HEK293T (cell line): ENCODE results near the gene GPR55.

Experiments
- CTCF ChIA-PET: fragments of 350-600 bp; formaldehyde crosslinking; extraction: SDS; loops from one replicate; lab custom pipeline; 2021; ENCODE audit warnings: antibody characterized with exemption, inconsistent platforms; lab: Yijun Ruan, JAX
- POLR2A ChIA-PET: fragments of 350-600 bp; formaldehyde crosslinking; extraction: SDS; loops from one replicate; lab custom pipeline; 2020; ENCODE audit warnings: antibody characterized with exemption, inconsistent platforms; lab: Yijun Ruan, JAX
- DNase-seq: peaks from one replicate; pipeline ENCODE4 v3.0.0; 2012; ENCODE audit warnings: mixed read lengths; ENCODE audit errors: extremely low spot score
- ARNT ChIP-seq: fragments of 450-650 bp; IDR thresholded peaks from 2 replicates; pipeline ENCODE4 v1.6.1; 2017; ENCODE audit warnings: mild to moderate bottlenecking
- BHLHE40 ChIP-seq: fragments of 450-650 bp; IDR thresholded peaks from 2 replicates; pipeline ENCODE4 v1.6.1; 2016; ENCODE audit warnings: mild to moderate bottlenecking, moderate library complexity, borderline replicate concordance
- CTBP1 ChIP-seq: fragments of 450-650 bp; IDR thresholded peaks from 2 replicates; pipeline ENCODE4 v1.6.1; 2016; ENCODE audit warnings: borderline replicate concordance
- ELF4 ChIP-seq: fragments of 450-650 bp; IDR thresholded peaks from 2 replicates; pipeline ENCODE4 v1.6.1; 2017; ENCODE audit warnings: antibody characterized with exemption
- FOXA1 ChIP-seq: fragments of 450-650 bp; IDR thresholded peaks from 2 replicates; pipeline ENCODE4 v1.6.1; 2016; ENCODE audit warnings: mild to moderate bottlenecking
- FOXK2 ChIP-seq: fragments of 450-650 bp; IDR thresholded peaks from 2 replicates; pipeline ENCODE4 v1.6.1; 2016; ENCODE audit warnings: mild to moderate bottlenecking
- FOXM1 ChIP-seq: fragments of 450-650 bp; IDR thresholded peaks from 2 replicates; pipeline ENCODE4 v1.6.1; 2017; ENCODE audit warnings: mild to moderate bottlenecking, borderline replicate concordance
- HDGF ChIP-seq: fragments of 450-650 bp; IDR thresholded peaks from 2 replicates; pipeline ENCODE4 v1.6.1; 2017; ENCODE audit warnings: antibody characterized with exemption, borderline replicate concordance
- L3MBTL2 ChIP-seq: fragments of 450-650 bp; conservative IDR thresholded peaks from 2 replicates; pipeline ENCODE4 v1.6.1; 2016; ENCODE audit warnings: mild to moderate bottlenecking
- LEF1 ChIP-seq: fragments of 450-650 bp; IDR thresholded peaks from 2 replicates; pipeline ENCODE4 v1.6.1; 2017; ENCODE audit warnings: mild to moderate bottlenecking, borderline replicate concordance
- NFRKB ChIP-seq: fragments of 450-650 bp; IDR thresholded peaks from 2 replicates; pipeline ENCODE4 v1.6.1; 2016; ENCODE audit warnings: mild to moderate bottlenecking, moderate library complexity
- SP1 ChIP-seq: fragments of 450-650 bp; IDR thresholded peaks from 2 replicates; pipeline ENCODE4 v1.6.1; 2017
- SUZ12 ChIP-seq: fragments of 450-650 bp; IDR thresholded peaks from 2 replicates; pipeline ENCODE4 v1.6.1; 2016; ENCODE audit warnings: mild to moderate bottlenecking
- TARDBP ChIP-seq: fragments of 450-650 bp; IDR thresholded peaks from 2 replicates; pipeline ENCODE4 v1.6.1; 2016
- ZNF384 ChIP-seq: fragments of 450-650 bp; IDR thresholded peaks from 2 replicates; pipeline ENCODE4 v1.6.1; 2016
- TF ChIP-seq, protein P1 (sequence below): fragments of 450-650 bp; IDR thresholded peaks from 2 replicates; pipeline ENCODE4 v1.6.1; 2016

GPR55 gene

DNA sequence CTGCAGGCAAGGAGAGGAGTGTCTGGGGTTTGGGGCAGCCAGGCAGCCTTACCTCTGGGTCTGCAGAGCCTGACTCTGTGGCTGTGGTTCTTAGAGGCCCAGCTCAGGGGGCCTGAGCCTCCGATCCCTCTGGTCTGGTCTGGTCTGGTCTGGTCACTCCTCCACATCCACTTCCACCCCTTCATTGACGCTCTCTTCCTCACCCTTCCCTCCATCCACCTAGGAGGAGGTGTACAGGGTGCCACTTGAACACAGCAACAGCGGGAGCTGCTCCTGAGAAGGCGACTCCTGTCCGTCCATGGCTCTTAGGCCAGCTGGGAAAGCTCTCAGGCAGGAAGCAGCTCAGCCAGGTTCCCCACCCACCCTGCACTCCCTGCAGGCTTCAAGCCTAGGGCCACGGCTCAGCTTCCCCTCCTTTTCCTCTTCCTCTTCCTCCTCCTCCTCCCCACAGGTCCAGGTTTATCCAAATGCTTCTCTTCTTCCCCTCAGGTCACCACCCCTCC lies 16.9 kb downstream of the GPR55 start:
- ChIA-PET POLR2A (no interaction called here), CTCF (no interaction called here)
- TF ChIP-seq HDGF (no peak), FOXA1 (no peak), FOXK2 (no peak), SP1 (no peak), TARDBP (no peak), NFRKB (no peak), ARNT (no peak), L3MBTL2 (no peak)
- TF ChIP-seq, protein P1, sequence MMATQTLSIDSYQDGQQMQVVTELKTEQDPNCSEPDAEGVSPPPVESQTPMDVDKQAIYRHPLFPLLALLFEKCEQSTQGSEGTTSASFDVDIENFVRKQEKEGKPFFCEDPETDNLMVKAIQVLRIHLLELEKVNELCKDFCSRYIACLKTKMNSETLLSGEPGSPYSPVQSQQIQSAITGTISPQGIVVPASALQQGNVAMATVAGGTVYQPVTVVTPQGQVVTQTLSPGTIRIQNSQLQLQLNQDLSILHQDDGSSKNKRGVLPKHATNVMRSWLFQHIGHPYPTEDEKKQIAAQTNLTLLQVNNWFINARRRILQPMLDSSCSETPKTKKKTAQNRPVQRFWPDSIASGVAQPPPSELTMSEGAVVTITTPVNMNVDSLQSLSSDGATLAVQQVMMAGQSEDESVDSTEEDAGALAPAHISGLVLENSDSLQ, result no peak
- DNase-seq, result no peak

DNA sequence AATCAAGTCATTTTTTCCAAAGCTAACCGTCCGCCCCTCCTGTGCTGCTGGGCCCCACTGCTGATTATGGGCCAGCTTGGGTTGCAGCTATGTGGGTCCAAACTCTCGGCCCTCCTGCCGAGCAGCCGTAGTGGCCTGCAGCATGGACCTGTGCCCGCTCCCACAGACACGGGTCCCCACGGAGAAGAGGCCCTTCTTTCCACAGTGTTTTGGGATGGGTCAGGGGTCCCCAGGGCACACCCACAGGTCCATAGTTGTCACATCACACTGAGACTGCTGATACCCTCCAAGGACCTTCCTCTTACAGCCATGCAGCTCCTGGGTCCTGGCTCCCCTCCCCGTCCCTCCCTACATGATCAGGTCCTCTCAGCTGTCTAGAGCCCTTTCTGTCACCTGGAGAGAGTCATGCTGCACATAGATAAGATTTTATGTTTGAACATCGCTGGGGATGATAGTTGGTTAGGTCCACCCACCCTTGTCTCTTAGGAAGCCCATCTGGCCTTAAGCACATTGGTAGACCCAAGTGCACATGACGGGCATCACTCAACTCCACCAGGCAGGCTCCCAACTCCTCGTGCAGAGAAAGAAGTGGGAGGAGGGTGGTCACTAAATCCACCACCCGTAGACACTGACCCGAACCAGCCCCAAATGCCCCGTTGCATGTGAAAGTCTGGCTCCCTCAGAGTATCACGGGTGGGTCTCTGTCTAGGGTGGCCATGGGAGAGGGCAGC lies 17.5 kb downstream of the GPR55 start:
- POLR2A ChIA-PET, result no interaction called here
- TF ChIP-seq ARNT (no peak), NFRKB (no peak), CTBP1 (no peak), LEF1 (no peak), ZNF384 (no peak), BHLHE40 (no peak), ELF4 (no peak), SUZ12 (no peak), HDGF (no peak), FOXA1 (no peak), L3MBTL2 (no peak)
- CTCF ChIA-PET, result no interaction called here
- no peak for DNase-seq

DNA sequence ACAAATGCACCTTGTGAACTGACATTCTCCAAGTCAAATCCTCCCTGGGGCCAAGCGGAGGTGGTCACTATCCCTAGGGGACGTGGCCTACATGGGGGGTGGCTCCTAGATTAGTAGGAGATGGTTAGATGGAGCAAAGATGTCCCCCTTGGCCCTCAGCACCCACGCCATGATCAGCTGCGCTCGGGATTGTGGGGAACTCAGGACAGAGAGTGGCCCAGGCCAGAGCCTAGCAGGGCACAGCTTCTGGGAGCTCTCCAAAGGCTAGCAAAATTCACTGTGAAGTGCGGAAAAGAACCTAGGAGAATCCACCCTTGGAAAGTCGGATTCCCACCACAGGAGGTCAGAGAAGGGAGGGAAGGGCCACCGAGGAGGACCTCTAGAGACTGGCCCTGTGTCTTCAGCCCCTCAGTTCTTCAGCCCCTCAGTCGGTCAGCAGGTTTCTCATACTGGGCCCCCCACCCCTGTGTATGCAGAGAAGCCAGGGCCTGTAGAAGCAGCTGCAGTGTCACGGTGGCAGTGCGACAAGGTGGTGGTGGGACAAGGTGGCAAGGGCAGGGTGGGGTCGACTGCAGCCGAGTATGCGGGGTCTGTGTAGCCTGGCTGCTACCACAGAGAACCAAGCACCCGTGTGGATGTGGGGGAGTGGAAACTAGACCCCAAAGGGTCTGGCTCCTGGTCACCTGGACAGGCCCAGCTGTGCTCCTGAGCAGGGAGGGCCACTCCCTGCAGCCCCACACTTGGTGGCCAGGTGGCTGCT lies 18.4 kb downstream of the GPR55 start:
- TF ChIP-seq L3MBTL2 (no peak), CTBP1 (no peak), LEF1 (no peak)
- POLR2A ChIA-PET, result no interaction called here
- no peak for DNase-seq
- CTCF ChIA-PET, result interaction anchor here (1.6 kb wide), 1 partner anchor 18 kb away, joined by 4 read pairs; the partner anchor contains the start of gene GPR55

DNA sequence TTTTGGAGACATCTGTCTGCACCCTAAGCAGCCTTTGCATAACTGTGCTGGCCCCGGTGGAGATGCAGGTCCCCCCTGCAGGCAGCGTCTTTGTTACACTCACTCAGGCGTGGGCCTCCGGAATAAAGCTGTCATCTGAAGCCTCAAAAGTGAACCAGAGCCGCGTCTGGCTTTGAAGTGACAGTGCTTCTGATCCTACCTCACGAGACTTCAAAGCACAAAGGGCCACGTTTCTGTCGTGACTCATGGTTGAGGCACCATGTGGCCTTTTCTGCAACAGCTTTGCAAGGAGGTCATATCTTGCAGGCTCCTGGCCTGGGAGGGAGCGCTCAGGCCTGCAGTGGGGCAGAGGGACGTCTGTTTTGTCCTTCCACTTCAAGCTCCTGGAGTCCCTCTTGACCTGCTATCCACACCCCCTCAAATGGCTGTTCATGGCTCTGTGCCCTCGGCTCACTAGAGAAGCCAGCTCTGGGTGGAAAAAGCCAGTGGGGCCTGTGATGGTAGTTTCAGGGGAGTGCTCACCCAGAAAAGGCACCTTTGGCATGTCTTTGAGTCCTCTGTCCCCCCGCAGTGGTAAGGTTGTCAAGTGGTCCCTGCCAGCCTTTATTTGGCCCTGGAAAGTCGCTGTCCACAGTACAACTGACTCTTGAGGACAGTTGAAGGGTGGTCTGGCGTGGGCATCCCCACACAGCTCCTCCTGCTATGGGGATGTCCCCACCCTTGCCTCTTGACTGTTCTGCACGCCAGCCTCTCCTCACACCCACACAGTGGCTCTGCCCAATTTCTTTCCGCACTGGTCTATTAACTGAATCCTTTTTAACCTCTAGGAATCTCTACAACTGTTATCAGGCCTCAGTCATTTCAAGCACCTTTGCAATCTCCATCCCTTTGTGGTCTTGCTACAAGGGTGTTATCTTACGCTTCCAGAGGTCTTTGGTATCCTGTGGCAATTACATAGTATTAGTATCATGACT lies 19.3 kb downstream of the GPR55 start:
- TF ChIP-seq HDGF, result no peak
- no peak for TF ChIP-seq ELF4
- TF ChIP-seq ARNT, result no peak
- TF ChIP-seq NFRKB, result no peak
- no peak for TF ChIP-seq BHLHE40
- TF ChIP-seq TARDBP, result no peak
- TF ChIP-seq FOXA1, result no peak
- TF ChIP-seq CTBP1, result no peak
- no peak for TF ChIP-seq SUZ12
- no peak for TF ChIP-seq LEF1
- no peak for DNase-seq
- ChIA-PET CTCF (interaction anchor here (1.0 to 1.6 kb wide), 2 partner anchors 19 to 81 kb away, joined by 4 read pairs; partner anchors contain the start of gene GPR55), POLR2A (no interaction called here)

DNA sequence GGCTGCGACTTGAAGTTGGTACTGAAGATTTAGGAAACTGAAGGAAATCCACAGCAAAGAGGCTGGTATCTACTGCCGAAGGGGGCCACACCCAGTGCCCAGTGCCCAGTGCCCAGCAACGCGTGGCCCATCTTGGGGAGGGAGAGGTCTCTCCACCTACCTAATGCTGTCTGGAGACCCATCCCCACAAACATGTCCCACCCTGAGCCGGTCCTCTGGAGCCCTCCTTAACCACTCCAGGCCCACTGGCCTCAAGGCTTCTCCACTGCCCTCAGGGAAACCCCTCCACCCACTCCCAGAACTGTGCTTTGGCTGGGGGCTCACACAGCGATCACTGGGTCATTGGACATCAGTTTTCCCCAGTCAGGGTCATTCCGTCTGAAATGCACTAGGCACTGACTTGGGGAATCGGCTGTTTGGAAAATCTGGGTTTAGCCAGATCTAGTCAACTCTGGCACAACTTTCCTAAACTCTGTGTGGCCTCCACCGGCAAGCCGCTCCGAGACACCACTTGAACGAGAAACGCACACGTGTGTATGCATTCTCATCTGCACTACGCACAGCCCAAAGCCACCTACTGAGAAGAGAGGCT lies 20.1 kb downstream of the GPR55 start:
- CTCF ChIA-PET, result interaction anchor here (1.0 to 1.6 kb wide), 3 partner anchors 20 to 82 kb away, joined by 3 to 4 read pairs (median 4); partner anchors contain the start of gene GPR55
- POLR2A ChIA-PET, result no interaction called here
- TF ChIP-seq CTBP1 (no peak), L3MBTL2 (no peak), FOXA1 (no peak), ARNT (no peak), HDGF (no peak), SUZ12 (no peak), TARDBP (no peak), SP1 (no peak), ZNF384 (no peak), BHLHE40 (no peak), LEF1 (no peak), ELF4 (no peak), FOXM1 (no peak), NFRKB (no peak), FOXK2 (no peak)
- TF ChIP-seq, protein P1, result no peak
- no peak for DNase-seq
